ENCODE data around the gene MAN1C1.
"Not testable (repeated sequence)": the region's sequence is repeated elsewhere in the genome, so short reads cannot be mapped to it uniquely, and the experiment has no call there.

Gene MAN1C1

DNA sequence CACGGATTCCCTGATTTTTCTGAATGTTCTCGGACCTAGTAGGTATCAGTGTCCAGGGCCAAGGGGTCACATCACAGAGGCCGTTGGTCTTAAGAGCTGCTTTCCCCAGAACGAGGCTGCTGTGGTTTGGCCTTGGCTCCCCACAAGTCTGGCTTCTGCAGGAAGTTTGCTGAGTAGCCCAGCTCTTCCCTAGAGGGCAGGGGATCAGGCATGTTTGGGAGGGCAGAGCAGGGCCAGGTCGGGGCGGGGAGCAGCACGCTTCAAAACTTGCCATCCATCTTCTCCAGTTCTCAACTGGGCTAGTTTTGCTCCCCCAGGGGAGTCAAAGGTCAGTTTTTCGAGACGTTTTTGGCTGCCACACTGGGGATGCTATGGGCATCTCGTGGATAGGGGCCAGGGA lies 37.0 kb downstream of the MAN1C1 start:
- in situ Hi-C loops (cut with HindIII; ENCODE audit: low sequenced_read_pairs) = no loop called here

DNA sequence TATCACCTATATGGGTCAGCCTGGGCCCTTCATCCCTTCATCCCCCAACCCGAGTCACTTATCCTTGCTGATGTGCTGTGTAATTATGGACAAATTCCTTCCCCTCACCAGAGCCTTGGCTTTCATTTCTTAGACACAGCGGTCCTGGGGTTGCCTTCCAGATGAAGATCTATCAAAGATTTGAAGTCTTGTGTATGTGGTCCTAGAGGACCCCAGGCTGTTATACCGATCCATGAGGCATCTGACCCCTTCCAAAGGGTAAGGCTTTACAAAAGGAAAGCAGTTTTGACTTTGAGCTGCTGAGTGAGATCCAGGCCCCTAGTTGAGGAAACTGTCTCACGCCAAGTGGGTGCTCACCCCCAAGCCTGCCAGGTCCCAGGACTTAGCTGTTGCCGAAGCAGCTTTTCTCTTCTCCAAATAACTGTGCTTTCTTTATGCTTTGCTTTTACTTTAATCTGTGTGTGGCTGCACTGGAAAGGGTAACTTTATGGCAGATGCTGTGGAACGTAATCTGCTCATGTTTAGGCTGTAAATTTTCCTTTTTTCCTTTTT lies 37.6 kb downstream of the MAN1C1 start:
- in situ Hi-C loops (cut with HindIII; ENCODE audit: low sequenced_read_pairs) = no loop called here

DNA sequence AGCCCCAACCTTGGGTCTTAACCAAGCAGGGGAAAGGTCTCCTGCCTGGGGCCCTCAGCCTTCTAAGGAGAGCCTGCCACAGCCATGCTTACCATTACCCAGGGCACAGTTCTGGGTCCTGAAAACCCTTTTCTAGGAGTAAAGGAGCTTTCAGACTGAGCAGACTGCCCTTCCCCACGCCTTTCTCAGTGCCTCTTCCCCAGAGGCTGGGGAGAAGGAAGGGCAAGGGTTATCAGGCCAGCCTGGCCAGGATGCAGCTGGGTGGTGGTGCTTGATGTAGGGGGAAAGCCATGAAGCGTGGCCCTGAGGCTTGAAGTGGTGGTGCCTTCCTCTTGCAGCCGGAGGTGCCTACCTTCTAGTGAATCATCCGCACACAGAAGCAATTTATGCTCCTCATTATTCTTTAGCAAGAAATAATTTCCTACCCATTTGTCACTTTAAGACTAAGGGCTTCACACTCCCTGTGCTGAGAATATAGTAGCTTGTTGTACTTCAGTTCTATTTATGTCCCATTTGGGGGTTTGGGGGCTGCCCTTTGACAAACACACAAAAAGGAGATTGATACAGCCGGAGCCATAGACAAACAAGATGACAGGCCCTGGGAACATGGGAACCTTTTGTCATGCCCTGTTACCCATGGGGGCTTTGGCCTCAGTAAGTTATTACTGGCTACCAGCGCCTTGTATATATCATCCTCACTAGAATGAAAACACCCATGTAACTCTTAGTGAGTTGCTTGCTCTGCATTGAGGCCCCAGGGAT lies 40.7 kb downstream of the MAN1C1 start:
- in situ Hi-C loops (cut with HindIII; ENCODE audit: low sequenced_read_pairs) = no loop called here

DNA sequence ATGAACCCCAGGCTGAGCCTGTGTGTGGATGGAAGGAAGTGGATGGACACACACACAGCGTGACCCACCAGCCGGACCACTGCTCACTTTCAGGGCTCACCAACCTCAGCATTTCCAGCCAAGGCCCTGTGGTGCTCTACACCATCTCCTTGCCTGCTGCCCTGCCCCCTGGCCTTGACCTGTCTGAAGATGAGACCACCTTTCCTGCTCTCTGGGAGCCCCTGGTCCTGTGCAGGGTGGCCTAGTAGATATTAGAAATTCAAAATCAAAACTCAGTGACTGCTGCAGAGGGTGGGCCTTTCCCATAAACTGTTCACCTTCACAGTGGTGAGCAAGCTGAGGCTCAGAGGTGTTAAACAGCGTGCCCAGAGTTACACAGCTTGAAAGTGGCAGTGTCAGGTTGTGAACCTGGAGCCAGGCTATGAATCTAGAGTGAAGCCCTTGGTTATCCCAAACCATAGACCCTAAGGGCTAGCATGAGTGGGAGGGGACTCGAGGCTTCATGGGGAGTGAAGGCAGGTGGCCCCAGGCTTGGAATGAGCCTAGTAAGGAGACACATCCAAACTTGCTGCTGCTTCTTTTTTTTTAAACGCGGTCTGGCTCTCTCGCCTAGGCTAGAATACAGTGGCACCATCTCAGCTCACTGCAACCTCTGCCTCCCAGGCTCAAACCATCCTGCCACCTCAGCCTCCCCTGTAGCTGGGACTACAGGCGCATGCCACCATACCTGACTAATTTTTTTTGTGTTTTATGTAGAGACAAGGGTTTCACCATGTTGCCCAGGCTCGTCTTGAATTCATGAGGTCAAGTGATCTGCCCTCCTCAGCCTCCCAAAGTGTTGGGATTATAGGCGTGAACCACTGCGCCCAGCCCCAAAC lies 41.5 kb downstream of the MAN1C1 start:
- in situ Hi-C loops (cut with HindIII; ENCODE audit: low sequenced_read_pairs) = no loop called here

DNA sequence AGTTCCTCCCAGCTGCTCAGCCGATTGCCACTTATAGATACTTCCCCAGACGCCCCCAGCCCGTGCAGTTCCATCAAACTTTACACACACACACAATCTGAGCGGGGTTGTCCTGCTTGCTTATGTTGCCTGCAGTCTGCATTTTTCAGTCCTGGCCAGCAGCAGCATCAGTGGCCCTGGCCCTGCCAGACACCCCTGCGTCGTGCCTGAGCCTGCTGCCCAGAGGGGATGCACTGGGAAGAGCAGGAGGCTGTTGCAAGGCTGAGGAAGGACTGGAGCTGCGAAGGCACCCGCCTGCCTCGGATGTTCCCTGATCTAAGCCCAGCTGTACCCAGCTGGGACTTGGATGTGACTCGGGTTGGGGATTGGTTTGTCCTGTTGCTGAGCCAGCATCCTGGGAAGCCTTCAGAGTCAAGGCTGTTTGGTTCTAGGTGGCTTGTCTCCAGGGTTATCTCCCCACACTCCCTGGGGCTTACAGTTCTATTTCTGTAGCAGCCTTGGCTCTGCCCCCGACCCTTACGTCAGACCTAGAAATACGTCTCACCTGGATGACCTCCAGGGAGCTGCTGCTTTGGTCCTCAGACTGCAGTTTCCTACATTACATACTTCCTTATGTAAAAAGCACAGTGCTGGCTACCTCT lies 42.3 kb downstream of the MAN1C1 start:
- in situ Hi-C loops (cut with HindIII; ENCODE audit: low sequenced_read_pairs) = no loop called here

DNA sequence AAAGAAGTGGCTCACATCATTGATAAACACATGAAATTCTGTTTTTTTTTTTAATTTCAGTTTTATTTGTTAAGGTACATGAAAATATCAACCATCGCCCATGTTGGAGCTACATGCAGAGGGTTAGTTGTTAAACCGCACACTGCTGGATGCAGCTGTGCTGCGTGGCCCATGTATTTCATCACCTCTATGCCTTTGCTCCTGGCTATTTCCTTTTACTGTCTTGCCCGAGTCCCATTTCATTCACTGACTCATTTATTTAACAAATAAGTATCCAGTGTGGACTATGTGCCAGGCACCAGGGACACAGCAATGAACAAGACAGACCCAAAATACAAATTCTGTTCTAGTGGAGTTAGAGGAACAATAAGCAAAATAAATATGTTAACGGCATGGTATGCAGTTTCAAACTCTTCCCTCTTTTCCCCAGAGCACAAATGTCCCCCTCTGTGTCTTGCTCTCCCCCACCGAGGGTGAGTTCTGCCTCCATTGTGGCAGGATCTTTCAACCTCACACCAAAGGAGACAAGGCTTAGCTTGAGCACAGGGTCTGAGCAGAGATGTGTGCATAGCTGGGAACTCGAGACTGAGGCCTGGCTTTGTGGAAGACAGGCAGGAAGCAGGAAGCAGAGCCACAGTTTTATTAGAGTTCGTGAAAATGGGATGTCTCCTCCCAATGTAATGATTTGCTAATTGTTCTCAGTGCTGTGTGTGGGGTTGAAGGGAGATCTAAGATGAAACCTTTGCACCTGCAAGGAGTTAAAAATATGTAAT lies 44.6 kb downstream of the MAN1C1 start:
- in situ Hi-C loops (cut with HindIII; ENCODE audit: low sequenced_read_pairs) = no loop called here

DNA sequence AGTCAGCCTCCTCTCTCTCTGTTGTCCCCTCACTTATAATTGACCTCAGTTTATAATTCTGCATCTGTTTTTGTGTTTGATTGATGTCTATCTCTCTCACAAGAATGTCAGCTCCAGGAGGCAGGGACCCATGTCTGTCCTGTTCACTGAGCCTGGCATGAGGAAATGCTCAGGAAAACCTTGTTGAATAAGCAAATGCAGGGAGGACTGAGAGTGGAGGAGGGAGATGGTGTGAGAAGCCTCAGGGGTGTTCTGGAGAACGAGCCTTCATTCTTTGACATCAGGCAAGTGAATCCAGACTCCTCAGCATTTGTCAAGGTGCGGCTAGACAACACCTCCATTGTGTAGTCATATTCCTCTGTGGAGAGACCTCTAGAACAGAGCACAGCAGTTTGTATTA lies 45.5 kb downstream of the MAN1C1 start:
- in situ Hi-C loops (cut with HindIII; ENCODE audit: low sequenced_read_pairs) = no loop called here

DNA sequence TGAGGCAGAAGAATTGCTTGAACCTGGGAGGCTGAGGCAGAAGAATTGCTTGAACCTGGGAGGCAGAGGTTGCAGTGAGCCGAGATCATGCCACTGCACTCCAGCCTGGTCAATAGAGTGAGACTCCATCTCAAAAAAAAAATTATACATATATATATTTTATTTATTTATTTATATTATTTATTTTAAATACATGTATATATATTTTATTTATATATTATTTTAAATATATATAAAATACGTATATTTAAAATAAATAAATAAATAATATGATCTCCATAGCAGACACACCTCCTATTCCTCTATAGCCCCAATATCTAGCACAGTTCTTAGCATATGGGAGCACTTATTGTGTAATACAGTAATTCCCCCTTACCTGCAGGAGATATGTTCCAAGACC lies 46.4 kb downstream of the MAN1C1 start:
- in situ Hi-C loops (cut with HindIII; ENCODE audit: low sequenced_read_pairs) = not testable (repeated sequence)

DNA sequence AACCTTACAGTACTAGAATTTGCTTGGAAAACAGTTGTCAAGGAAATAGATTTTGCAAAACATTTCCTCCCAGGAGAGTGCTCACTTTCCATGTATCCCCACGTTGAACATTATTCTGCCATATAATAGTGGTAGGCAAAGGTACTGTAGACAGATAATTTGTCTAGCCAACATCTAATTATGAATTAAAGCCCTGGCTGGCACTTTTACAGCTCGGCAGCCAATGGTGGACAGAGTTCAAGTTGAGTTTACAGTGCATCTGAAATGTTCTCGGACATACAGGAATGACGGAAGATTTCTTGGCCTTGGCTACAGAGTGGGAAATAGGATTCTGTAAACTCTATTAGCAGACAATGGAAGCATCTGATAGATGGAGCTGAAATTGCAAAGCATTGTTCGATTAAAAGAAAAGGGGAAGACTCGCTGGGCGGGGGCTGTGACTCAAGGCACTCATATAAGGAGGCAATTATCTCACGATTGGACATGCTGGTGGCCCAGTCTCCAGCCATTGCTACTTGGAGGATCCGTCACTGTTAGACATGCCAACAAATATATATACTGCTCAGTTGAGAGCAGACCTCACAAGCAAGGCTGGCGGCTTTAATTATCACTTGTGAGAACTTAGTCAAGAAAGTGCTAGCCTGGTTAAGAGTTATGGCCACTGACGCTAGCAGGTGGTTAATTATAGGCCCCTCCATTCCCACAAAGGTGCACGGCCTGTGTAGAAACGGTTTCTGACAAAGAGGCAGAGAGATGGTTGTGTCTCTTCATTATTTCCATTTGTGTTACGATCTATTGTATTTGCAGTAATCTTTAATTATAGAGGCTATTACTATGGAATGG lies 48.0 kb downstream of the MAN1C1 start:
- in situ Hi-C loops (cut with HindIII; ENCODE audit: low sequenced_read_pairs) = no loop called here

DNA sequence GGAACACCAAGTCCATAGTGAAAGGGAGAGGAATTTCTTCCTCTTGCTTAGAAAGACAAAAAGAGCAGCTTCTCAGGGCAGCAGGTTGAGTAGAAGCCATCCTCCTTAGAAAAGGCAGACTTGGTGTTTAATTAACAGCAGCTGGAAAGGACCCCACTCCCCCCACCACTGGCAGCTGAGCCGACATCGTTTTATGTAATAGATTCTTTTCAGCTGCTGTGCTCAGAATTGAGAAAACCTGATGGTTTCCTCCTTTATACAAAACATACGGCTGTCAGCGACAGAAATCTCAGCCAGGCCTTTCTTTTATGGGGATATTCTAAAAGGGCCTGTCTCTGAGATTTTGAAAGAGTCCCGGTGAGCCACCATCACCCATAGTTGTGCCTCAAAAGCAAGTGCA lies 49.9 kb downstream of the MAN1C1 start:
- in situ Hi-C loops (cut with HindIII; ENCODE audit: low sequenced_read_pairs) = no loop called here

DNA sequence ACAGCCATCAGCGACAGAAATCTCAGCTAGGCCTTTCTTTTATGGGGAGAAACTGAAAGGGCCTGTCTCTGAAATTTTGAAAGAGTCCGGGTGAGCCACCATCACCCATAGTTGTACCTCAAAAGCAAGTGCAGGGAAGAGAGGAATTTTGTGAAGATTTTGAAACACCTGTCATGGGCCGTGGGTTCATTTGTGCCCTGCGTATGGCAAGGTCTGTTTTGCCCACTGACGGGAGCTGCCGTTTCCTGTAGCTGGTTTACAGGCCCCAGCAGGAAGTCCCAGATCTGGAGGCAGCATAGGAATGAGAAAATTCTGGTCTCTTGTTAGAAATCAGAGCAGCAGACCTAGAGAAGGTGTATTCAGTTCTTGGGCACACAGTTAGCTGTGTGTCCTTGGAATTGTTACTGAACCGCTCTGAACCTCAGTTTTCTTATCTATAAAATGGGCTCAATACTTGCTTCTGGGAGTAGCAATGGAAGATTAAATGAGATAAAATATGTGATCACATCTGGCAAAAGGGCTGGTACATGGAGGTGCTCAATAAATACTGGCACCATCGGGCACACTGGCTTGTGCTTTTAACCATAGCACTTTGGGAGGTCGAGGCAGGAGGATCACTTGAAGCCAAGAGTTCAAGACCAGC lies 52.5 kb downstream of the MAN1C1 start:
- in situ Hi-C loops (cut with HindIII; ENCODE audit: low sequenced_read_pairs) = no loop called here

DNA sequence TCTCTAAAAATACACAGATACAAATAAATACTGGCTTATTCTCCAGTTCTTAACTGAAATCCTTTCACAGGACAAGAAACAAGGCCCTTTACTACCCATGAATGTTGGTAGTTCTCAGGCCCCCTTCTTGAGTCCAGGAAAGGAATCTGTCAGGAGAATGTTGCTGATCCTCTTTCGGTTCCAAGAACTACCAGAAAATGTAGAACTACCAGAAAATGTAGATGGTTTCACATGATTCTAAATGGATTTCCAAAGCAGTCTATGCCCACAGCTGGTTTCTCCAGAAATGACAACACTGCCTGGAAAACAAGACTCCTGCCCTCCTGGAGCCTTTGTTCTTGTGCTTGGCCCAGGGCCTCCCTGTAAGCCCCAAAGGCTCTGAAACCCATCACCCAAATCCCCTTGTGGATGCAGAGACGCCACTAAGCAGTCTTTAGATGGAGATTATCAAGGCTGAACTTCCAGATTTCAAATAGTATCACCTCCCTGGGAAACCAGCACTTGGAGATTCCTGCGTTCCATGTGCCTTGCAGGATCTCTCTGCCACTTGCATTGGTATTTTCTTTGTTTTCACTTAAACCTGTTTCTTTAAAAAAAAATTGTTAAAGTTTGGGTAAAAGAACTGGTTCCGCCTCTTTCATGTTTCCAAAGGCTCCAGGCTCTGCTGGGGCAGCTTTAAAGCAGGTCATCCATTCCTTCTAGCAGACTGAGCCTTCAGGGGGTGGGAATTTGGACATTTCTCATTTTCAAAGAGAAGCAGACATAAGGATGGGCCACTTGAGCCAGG lies 53.4 kb downstream of the MAN1C1 start:
- in situ Hi-C loops (cut with HindIII; ENCODE audit: low sequenced_read_pairs) = no loop called here

DNA sequence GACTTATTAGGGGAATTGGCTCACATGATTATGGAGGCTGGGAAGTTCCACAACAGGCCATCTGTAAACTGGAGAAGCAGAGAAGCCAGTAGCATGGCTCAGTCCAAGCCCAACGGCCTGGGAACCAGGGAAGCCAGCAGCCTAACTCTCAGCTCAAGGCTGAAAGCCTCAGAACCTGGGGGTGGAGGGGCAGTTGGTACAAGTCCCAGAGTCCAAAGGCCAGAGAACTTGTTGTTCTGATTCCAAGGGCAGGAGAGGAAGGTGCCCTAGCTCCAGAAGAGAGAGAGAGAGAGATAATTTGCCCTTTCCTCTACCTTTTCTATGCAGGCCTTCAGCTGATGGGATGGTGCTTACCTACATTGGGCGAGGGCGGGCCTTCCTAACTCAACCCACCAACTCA lies 55.3 kb downstream of the MAN1C1 start:
- in situ Hi-C loops (cut with HindIII; ENCODE audit: low sequenced_read_pairs) = no loop called here

DNA sequence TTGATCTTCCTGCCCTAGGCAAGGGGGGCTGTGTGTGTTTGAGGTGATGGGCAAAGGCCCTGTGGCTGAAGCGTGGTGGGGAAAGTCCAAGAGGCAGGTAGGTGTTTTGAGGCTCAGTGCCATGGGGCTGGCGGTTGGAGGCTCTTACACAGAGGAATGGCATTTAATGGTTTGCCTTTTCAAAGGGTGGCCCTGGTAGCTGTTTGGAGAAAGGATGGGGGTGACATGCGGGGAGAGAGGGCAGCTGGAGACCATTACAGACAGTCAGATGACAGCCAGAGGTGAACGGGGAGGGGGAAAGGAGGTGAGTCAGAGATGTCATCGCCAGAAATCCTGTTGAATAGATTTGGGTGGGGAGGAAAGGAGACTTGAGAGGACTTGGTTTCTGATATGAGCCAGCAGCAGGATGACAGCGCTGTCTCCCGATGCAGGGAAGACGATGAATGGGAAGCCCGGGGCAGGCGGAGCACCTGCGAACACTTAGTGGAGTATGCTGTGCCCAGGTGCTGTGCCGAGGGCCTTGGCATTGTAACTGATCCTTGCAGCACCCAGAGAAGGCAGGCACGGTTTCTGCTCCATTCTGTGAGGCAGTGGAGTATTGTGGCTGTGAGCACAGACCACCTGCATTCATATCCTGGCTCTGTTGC lies 56.3 kb downstream of the MAN1C1 start:
- in situ Hi-C loops (cut with HindIII; ENCODE audit: low sequenced_read_pairs) = no loop called here

DNA sequence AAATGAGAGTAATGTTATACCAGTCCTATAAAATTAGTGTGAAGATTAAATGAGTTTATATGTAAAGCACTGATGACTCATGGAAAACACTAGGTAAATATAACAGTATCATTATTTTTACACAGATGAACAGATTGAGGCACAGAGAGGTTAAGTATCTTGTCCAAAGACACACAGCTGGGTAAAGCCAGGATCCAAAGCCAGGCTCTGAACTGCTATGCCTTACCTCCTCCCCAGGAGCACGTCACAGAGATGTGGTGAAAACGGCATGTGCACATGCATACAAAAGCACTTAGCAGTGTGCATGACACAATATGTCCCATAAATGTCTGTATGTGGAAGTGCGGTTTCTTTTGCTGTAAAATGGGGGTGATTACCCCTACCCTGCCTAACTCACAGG lies 56.9 kb downstream of the MAN1C1 start:
- in situ Hi-C loops (cut with HindIII; ENCODE audit: low sequenced_read_pairs) = no loop called here

DNA sequence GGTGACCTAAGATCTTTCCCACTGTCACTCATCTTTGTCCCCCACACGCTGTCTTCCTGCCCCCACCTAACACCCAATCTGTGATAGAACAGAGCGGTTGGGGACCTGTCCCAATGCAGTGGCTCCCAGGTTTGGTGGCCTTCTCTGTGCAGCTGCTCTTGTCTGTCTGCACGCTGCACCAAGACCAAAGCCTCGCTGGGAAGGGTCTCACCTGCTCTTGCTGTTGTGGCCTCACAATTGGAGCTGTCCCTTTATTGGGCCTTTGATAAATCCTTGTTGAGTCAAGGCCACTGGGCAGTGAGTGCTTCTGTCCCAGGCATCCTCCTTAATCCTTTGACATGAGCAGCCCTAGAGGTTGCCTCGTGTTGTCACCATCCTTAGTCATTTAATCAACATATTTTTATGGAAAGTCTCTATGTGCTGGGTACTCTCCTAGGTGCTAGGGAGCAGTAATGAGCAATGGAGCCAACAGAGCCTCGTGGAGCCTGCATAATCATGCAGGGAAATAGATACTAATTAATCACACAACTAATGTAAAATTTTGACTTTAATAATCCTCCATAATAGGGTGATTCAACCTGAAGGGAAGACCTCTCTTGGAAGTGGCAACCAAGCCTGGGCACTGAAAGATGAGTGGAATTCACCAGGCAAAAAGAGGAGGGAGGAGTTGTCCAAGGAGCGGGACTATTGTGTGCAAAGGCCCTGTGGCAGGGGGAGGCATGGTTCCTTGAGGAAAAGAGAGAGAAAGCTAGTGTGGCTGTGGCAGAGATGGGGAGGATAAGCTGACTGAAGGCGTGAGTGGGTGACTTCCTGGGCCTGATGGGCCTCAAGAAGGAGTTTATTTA lies 57.6 kb downstream of the MAN1C1 start:
- in situ Hi-C loops (cut with HindIII; ENCODE audit: low sequenced_read_pairs) = no loop called here

DNA sequence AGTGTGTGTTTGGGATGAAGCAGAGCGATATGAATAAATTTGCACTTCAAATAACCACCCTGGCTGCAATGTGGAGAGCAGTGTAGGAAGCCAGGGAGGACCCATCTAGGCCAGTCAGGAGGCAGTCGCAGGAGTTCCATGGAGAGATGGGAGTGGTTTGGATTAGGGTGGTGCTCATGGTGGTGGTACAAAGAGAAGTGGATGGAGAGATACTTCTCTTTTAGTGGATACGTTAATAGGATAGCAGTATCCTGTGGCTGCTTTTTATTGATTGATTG lies 58.2 kb downstream of the MAN1C1 start:
- in situ Hi-C loops (cut with HindIII; ENCODE audit: low sequenced_read_pairs) = no loop called here
